CD4-positive, alpha-beta T cell treated with Interferon gamma for 1 hour (primary cell): ENCODE results near the gene FAM111A.
"Not testable (repeated sequence)": the region's sequence is repeated elsewhere in the genome, so short reads cannot be mapped to it uniquely, and the experiment has no call there.

Source experiments
- DNase-seq: peaks from one replicate; pipeline ENCODE4 v3.0.0-alpha.2; 2020

FAM111A gene, protein sequence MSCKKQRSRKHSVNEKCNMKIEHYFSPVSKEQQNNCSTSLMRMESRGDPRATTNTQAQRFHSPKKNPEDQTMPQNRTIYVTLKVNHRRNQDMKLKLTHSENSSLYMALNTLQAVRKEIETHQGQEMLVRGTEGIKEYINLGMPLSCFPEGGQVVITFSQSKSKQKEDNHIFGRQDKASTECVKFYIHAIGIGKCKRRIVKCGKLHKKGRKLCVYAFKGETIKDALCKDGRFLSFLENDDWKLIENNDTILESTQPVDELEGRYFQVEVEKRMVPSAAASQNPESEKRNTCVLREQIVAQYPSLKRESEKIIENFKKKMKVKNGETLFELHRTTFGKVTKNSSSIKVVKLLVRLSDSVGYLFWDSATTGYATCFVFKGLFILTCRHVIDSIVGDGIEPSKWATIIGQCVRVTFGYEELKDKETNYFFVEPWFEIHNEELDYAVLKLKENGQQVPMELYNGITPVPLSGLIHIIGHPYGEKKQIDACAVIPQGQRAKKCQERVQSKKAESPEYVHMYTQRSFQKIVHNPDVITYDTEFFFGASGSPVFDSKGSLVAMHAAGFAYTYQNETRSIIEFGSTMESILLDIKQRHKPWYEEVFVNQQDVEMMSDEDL

DNA sequence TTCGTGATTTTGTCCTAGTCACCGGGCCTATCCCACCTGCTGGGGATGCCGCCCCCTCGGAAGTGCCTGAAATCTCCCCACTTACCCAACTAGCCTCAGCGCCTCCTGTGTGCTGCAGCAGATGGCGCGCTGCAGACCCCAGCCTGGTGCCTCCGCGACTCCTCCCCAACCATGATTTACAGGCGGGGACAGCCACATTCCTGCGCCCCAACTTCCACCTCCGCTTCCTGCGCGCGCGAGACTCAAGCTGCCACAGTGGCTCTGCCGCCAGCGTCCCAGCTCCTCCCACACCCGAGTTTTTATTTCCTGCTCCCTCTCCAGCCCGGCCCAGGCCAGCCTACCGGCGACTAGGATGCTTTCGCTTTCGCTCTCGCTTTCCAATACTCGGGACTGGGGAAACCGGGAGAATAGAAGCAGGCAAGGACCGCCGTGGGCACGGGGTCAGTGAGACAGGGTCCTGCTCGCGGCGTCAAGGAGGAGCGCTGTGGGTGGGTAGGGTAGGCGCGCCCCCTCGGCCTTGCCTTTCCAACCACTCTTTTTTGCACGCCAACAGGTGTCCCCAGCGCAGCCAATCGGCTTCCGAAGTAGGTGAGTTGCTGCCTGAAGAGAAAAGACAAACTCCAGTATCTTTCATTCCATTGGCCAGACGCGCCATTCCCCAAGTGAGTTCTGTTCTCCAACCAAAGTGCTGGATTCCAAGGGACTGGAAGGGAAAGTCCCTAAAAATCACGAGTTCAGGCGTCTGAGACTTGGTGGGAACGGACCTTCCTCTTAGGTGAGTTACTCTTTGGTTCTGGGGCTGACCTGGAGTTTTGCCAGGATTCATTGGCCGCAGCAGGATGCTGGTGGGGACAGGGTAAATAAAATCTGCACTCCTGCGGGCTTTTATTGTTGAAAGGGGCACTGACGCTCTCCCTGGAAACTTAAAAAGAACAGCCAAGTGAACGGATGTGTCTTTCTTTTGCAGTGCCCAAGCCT, at the start of gene FAM111A:
FAM111A (plus strand) TSS at position 327 of the 978 bp plus-strand sequence. CDS start 6,017 bp downstream, outside the sequence.
- peak; percentile 83 for DNase-seq

DNA sequence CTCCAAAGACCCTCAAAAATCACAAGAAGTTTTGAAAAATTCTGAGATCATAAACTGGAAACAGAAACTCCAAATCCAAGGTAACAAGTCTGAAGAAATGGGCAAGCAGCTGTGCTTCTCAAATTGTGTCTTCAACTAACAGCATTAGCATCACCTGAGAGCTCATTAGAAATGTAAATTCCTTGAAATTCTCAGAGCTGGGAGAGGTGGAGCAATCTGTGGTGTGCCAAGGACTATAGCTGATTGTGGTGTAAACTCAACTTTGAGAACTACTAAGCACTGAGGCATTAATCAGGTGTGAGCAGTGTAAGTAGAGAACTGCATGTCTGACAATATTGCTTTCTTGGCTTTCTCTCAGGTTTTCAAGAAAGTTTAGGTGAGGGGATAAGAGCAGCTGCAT, 49.1 kb upstream of the FAM111A start:
- DNase-seq: not testable (repeated sequence)

DNA sequence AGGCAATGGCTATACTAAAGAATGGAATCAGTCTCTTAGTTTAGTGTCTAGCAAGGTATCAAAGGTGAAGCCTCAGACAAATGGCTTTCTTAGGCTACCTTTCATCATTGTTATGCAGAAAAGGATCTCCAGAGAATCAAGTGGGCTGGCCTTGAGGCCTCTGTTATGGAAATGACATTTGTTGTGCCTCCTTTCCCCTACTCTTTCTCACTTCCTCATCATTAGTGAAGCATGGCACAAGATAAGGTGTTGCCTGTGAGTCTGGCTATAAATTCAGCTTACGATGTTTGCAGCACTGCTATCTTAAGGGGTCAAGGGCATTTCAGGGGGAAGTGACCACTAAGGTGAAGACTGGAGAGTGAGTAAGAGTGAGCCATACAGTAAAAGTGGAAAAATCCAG, 47.4 kb upstream of the FAM111A start:
- DNase-seq: not testable (repeated sequence)

DNA sequence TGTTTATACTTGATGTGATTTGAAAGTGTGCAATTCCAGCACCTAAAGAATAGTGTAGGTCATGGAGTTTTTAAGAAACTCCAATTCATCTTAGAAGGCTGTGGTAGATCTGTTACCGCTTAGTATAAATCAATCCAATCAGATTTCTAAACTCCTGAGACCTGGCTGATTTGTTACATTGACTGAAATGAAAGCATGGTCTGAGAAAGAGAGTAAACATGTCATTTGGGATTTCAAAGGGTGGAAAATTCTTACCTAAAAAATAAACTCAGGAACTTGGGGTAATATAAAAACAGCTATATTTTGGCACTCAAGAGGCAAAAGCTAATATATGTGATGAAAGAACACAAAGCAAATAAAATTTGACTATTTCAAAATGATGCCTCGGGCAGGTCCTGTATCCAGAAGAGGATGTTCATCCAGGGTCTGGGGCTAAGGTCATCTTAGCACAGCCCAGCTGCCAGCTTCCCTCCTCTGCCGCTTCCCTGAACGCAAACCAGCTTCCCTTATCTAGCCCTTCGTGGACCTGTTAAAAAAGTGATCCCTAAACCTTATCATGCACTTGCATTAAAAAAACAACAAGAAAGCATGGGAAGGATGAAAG, 46.6 kb upstream of the FAM111A start:
- not testable (repeated sequence) for DNase-seq

DNA sequence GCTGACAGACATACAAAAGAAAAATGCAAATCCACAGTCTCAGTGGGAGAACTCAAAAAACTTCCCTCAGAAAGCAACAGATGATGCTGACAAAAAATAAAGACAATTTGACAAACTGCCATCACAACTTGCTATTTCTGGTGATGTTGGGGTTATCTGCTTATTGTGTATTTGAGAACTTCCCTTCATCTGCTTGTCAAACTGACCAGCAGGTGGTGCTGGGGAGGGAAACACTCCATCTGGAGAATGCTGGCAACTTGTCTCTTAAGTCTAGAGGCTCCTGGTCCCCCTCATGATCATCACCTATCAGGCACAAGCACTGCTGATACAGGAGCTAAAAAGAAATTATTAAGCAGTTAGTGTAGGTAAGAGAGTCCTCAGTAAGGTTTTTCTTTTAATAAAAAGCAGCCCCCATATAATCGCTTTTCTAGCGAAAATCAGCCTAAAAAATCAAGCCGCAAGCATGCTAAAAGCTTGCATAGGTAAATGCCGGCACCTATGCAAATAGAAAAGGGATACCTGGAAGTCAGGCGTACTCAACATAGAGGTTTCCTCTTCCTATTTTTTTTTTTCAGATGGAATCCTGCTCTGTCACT, 45.4 kb upstream of the FAM111A start:
- peak; percentile 64 for DNase-seq

DNA sequence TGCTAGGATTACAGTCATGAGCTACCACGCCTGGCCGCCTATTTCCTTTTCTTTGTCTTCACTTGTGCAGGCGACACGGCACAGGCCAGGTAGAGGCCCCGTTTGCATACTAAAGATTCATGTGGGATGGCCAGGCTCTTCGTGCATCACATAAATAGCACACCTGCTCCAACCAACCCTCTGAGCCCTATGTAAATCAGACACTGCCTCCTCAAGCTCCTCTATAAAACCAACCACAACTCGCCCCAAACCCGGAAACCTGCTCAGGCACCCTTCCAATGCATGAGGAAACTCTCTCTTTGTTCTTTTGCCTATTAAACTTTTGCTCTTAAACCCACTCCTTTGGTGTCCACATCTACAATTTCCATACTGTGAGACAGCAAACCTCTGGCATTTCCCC, 44.7 kb upstream of the FAM111A start:
- DNase-seq: peak; percentile 6

DNA sequence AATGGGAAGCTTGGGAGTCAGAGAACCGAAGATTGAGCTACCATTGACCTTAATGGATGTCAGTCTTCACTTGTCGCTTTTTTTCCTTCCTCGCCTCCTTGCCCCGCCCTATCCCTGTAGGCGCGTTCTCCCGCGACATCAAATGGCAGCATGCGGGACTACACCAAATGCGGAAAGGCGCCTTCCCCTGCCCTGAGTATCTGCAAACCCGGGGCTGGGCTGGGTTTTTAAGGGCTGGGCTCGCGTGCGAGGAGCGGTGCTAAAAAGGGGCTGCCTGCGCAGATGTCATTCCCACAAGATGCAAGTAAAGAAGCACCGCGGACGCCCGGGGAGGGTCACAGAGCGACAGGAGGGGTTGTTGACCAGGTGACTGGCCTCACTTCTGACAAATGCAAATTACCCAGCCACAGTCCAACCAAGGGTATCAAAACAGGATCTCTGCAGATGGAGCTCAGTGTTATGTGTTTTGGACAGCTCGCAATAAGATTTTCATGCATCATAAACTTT, 40.3 kb upstream of the FAM111A start:
- DNase-seq: peak; percentile 68

DNA sequence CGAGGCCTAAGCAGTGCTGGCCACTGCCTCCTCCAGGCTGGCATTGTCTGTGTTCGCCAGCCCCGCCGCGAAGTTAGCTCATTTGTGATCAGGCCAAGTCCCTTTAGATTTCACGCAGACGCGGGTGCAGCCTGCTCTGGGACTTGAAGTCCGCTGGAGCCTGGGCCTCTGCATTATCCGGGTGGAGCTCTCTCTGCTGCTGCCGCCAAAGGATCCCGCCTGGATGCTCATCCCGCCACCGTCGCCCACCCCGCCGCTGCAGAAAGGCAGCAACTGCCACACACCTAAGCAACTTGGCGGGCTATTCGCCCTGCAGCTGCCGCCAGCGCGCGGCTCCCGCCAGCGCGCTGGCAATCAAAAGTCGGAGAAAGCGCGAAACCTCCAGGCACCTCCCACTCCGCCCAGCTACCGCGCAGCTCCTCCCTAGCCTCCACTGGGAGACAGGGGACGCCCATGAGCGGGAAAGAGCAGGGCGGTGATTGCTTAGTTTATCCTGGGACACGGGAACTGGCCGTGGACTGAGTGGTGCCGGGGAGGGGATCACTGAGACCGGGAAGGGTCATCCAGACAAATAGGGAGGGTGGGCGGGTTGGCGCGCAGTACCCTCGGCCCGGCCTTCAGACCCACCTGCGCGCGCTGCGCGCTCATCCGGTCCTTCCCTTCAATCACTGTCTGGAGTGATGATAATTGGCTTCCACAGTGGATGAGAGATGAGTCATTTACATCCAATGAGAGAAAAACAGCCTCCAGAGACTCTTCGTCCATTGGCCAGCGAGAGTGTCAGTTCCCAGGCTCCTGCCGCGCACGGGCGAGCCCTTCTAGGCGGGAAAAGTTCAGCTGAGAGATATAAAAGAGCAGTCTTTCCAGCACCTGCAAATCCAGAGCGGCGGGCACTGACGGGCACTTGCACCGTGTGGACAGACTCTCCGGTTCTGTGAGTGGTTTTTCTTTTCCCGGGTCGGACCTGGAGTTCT, 36.0 kb upstream of the FAM111A start, which contains the start of gene FAM111B:
FAM111B (plus strand) TSS at position 875 of the 974 bp plus-strand sequence. CDS start 2,389 bp downstream, outside the sequence.
- DNase-seq: peak; percentile 53

DNA sequence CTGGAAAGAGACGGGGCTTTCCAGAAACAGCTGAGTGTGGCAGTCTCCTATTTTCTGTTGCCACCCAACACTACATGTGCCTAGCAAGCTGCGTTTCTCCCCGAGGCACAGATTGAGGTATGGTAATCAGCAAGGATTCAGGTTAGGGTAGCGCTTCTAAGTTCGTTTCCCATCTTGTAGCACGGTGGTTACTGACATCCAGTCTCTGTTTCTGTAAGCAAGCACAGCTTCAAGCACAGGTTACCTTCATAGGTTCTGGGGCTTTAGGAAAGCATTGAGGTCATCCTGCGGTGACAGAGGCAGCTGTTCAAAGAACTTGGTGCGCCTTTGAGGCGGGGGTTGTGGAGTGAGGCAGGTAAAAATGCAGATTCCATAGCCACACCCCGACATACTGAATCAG, 34.9 kb upstream of the FAM111A start:
- DNase-seq: not testable (repeated sequence)

DNA sequence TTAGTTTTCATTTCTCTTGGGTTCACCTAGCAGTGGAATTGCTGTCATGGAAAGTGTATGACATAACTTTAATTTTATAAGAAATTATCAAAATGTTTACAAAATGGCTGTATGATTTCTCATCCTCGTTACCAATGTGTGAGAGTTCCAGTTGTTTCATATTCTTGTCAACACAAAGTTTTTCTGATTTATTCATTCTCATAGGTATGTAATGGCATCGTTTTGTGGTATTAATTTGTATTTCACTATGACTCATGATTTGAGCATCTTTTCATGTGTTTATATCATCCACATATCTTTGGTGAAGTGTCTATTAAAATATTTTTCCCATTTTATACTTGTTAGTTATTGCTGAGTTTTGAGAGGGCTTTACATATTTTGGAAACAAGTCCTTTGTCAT, 30.2 kb upstream of the FAM111A start:
- DNase-seq: no peak

DNA sequence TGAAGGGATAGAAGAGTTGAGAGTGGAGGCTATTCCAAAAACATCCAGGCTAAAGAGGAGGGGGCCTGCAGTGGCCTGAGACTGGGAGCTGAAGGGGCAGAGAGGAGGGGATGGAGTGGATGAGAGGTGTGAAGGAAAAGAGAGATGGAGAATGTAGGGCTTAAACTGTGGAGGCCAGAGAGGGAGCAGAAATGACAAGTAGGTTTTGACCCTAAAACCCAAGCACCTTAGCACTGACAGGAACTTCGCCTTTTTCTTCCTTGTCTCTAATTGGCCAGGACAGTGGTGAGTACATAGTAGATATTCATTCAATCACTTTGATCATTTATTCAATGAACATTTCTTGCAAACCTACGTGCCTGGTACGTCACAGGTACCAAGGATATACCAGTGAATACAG, 28.3 kb upstream of the FAM111A start:
- DNase-seq: no peak

DNA sequence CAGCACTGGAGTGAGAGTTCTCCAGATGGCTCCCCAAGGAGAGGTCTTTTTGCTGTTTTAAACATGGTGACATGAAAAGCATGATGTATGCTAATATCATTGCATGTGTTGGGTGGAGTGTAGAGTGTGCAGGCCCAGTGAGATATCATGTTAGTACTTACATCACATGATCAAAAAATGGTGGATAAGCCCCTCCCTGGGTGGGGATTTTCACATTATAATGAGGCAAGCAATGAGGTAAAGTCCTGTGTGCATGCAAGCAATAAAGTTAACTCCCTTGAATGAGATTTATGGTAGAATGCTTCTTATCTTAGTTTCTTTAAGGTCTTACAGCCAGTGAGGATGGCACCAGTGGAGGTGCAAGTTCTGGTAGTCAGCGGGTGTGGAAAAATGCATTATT, 27.1 kb upstream of the FAM111A start:
- DNase-seq: no peak

DNA sequence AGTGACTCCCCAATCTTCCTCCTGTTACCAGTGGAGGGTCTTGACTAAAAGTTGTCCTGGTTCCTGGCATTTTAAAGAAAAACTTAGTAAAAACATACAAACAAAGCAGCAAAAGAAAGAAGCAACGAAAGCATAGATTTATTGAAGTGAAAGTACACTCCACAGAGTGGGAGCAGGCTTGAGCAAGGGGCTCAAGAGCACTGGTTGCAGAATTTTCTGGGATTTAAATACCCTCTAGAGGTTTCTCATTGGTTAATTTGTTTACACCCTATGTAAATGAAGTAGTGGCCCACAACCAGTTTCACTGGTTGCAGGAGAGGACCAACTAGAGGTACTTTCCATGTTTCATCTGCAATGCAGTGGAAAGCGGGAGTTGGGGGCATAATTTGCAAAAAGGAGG, 24.9 kb upstream of the FAM111A start:
- no peak for DNase-seq

DNA sequence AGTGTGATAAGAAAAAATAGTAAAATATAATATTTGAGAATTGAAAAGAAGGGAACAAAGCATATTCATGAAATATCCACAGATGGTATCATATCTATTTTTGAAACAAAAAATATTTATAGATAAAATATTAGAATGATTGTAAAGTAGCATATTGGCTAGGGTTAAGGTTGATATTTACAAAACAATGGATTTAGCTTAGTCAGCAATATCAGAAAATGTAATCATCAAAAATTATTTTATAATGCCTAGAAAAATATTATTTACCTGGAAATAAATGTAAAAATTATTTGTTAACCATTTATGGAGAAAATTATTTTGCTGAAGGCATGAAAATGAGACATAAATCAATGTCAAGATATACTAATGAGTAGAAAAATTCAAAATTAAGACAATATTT, 22.8 kb upstream of the FAM111A start:
- no peak for DNase-seq

DNA sequence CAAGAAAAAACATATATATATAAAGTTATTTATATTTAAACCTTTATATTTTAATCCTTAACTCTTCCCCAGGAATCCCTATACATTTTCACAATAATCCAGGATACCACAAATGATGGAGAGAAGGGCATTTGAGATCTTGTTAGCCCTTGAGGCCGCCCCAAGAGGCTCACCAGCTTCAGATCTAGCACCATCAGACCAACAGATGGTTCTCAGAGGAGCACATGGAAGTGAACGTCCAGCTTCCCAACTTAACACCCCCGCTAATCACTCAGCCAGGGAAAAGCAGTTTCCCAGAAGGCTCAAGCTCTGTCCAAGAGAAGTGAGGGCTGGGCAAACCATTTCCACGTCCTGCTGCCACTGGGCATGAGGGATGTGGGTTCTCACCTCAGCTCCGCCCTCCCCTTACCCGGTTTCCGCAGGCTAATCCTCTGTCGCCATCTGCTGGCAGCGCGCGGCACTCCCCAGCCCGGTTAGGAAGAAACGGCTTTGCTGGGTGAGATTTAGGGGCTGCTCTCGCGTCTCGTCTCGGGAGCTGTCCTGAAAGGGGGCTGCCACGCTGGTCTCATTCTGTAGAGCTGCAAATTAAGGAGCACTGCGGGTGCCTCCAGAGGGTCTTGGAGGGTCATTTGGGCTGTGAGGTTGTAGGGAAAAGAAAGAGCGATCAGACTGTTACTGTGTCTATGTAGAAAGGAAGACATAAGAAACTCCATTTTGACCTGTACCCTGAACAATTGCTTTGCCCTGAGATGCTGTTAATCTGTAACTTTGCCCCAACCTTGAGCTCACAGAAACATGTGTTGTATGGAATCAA, 6.8 kb upstream of the FAM111A start:
- peak; percentile 81 for DNase-seq

DNA sequence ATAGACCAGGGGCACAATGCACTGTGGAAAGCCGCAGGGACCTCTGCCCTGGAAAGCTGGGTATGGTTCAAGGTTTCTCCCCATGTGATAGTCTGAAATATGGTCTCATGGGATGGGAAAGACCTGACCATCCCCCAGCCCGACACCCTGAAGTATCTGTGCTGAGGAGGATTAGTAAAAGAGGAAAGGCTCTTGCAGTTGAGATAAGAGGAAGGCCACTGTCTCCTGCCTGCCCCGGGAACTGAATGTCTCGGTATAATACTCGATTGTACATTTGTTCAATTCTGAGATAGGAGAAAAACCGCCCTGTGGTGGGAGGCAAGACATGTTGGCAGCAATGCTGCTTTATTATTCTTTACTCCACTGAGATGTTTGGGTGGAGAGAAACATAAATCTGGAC, 6.1 kb upstream of the FAM111A start:
- DNase-seq: not testable (repeated sequence)

DNA sequence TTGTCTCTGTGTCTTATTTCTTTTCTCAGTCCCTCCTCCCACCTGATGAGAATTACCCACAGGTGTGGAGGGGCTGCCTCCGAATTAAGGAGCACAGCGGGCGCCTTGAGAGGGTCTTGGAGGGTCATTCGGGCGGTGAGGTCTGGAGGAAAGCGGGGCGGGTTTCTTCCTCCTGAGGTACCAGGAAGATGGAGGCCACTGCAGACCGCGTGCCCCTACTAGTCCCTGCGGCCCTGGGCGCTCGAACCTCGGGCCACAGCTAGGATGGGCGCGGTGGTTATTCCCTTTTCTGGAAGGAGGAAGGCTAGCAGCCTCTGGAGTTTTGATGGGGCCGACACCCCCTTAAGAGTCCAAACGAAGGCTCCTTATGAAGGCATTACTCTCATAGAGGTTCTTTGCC, 5.5 kb upstream of the FAM111A start:
- DNase-seq: no peak

DNA sequence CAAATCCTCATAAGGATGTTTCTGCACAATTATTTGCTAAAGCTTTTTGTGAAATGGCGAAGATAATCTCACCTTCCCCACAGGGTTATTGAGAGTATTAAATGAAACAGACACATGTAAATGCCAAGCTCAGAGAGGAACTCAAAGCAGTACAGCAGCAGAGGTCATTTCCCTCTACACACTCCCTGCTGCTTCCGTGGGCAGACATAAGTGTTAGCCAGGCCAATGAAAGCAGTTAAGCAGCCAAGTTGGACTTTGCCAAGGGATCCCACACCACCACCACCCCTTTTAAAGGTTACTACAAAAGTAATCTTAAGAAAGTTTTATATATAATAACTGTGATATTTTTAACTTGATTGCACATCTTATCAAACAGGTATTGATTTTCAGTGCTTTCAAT, 4.0 kb upstream of the FAM111A start:
- DNase-seq: no peak

DNA sequence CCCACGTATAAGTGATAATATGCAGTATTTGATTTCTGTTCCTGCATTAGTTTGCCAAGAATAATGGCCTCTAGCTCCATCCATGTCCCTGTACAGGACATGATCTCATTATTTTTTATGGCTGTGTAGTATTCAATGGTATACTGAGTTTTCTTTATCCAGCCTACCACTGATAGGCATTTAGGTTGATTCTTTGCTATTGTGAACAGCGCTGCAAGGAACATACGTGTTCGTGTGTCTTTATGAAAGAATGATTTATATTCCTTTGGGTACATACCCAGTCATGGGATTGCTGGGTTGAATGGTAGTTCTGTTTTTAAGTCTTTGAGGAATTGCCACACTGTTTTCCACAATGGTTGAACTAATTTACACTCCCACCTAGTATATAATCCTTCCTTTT, 1.5 kb upstream of the FAM111A start:
- DNase-seq: no peak
